ENCODE measurements around the gene RTP1.
"Not testable (repeated sequence)": the region's sequence is repeated elsewhere in the genome, so short reads cannot be mapped to it uniquely, and the experiment has no call there.

The RTP1 gene

GRCh38 chr3:187236962-187237361, 39.7 kb downstream of the RTP1 start:
- DNase-seq (ENCODE audit: low read depth), result no peak
- no peak for TF ChIP-seq CTCF (IDR thresholded peaks at IDR 0.05; ENCODE audit: low read length, missing control alignments)
- no peak overlapping the region for H3K4me3 ChIP-seq (replicated peaks; ENCODE audit: low read depth, low read length)

GRCh38 chr3:187237741-187238140, 40.5 kb downstream of the RTP1 start:
- DNase-seq (ENCODE audit: low read depth), result no peak
- no peak overlapping the region for H3K4me3 ChIP-seq (replicated peaks; ENCODE audit: low read depth, low read length)
- TF ChIP-seq CTCF (IDR thresholded peaks at IDR 0.05; ENCODE audit: low read length, missing control alignments), result no peak

- TF ChIP-seq CTCF (IDR thresholded peaks at IDR 0.05; ENCODE audit: low read length, missing control alignments), result no peak
- DNase-seq (ENCODE audit: low read depth), result no peak
- H3K4me3 ChIP-seq (replicated peaks; ENCODE audit: low read depth, low read length), result no peak overlapping the region
Observed at GRCh38 chr3:187238239-187238638, 41.0 kb downstream of the RTP1 start.

- H3K4me3 ChIP-seq (replicated peaks; ENCODE audit: low read depth, low read length); DNase-seq (ENCODE audit: low read depth): not testable (repeated sequence)
Observed at GRCh38 chr3:187238835-187239234, 41.5 kb downstream of the RTP1 start.

GRCh38 chr3:187242435-187242834, 45.1 kb downstream of the RTP1 start:
- no peak for DNase-seq (ENCODE audit: low read depth)
- no peak overlapping the region for H3K4me3 ChIP-seq (replicated peaks; ENCODE audit: low read depth, low read length)
- TF ChIP-seq CTCF (IDR thresholded peaks at IDR 0.05; ENCODE audit: low read length, missing control alignments), result no peak

GRCh38 chr3:187242900-187243299, 45.6 kb downstream of the RTP1 start:
- TF ChIP-seq CTCF (IDR thresholded peaks at IDR 0.05; ENCODE audit: low read length, missing control alignments), result no peak
- no peak overlapping the region for H3K4me3 ChIP-seq (replicated peaks; ENCODE audit: low read depth, low read length)
- DNase-seq (ENCODE audit: low read depth), result no peak

- DNase-seq (ENCODE audit: low read depth), result peak; percentile 30
- H3K4me3 ChIP-seq (replicated peaks; ENCODE audit: low read depth, low read length), result no peak overlapping the region
- no peak for TF ChIP-seq CTCF (IDR thresholded peaks at IDR 0.05; ENCODE audit: low read length, missing control alignments)
Observed at GRCh38 chr3:187243933-187244524, 46.7 kb downstream of the RTP1 start.

Measured in fibroblast of pulmonary artery (primary cell).